ENCODE results near the gene LRMDA. TPM values are rescaled to one million over a fixed set of nuclear protein-coding genes. Genes with fewer than 3 reads are reported as not detected.

Gene LRMDA
- total and polyA plus RNA-seq, 2 of the 13 experiments (the other 11 are each of a cell fraction or from before 2014, with no cell fraction given) = 13.4 to 22.0 TPM

DNA sequence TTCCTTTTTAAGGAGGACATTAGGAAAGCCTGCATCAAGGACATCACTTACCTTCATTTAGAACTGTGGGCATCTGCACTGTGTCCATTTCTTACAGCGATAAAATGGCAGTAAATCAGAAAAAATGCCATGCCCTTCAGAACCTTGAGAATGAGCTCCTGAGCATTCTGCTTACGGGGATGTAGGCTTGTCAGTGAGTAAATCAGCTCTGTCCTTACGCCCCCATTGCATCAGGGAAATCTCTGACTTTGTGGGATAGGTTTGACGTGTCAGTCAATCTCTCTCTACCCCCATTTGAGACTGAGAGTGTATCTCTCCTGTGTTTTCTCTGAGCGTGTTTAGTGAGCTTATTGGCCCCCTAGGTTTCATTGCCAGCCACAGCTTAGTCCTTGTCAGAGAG is 837.1 kb downstream of the LRMDA start:
- TF ChIP-seq ZNF660 (CRISPR knock-in tag; IDR thresholded peaks at IDR 0.05; ENCODE audit: borderline replicate concordance, low read depth) (no peak), YY1 (IDR thresholded peaks at IDR 0.05; ENCODE audit: insufficient read depth, insufficient replicate concordance, low read depth, low read length) (no peak), TOPORS (CRISPR knock-in tag; IDR thresholded peaks at IDR 0.05) (no peak), NFRKB (IDR thresholded peaks at IDR 0.05) (no peak), ZBTB7B (CRISPR knock-in tag; IDR thresholded peaks at IDR 0.05) (no peak), ZBTB37 (CRISPR knock-in tag; IDR thresholded peaks at IDR 0.05) (no peak), ARNTL (CRISPR knock-in tag; IDR thresholded peaks at IDR 0.05) (no peak), KDM3A (CRISPR knock-in tag; IDR thresholded peaks at IDR 0.05; ENCODE audit: low read depth) (no peak), HMG20A (CRISPR knock-in tag; IDR thresholded peaks at IDR 0.05; ENCODE audit: borderline replicate concordance) (no peak), SMAD9 (CRISPR knock-in tag; IDR thresholded peaks at IDR 0.05) (no peak), ETV6 (CRISPR knock-in tag; conservative IDR thresholded peaks at IDR 0.05) (no peak), HMGA1 (CRISPR knock-in tag; conservative IDR thresholded peaks at IDR 0.05) (no peak)
- TF ChIP-seq, protein P1, sequence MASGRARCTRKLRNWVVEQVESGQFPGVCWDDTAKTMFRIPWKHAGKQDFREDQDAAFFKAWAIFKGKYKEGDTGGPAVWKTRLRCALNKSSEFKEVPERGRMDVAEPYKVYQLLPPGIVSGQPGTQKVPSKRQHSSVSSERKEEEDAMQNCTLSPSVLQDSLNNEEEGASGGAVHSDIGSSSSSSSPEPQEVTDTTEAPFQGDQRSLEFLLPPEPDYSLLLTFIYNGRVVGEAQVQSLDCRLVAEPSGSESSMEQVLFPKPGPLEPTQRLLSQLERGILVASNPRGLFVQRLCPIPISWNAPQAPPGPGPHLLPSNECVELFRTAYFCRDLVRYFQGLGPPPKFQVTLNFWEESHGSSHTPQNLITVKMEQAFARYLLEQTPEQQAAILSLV (CRISPR knock-in tag; IDR thresholded peaks at IDR 0.05; ENCODE audit: borderline replicate concordance) = no peak

More for the DNA sequence above, 837.1 kb downstream of the LRMDA start:
- in situ Hi-C loops (cut with HindIII; ENCODE audit: extremely low pct_ligation_motif_present, low pct_unique_long_range_greater_than_20kb) (no loop called here), intact Hi-C loops (cut with micrococcal nuclease; ENCODE audit: unreplicated experiment) (no loop called here)
- no peak overlapping the region for H2AFZ ChIP-seq (ENCODE audit: low read length)
- H4K20me1 ChIP-seq (ENCODE audit: insufficient read depth, low read length) = no peaks in the 10 kb centered on the region
- no peak for FAIRE-seq
- no peak for ATAC-seq
- no peaks in the 10 kb centered on the region for H3K4me1 ChIP-seq (ENCODE audit: insufficient read depth, low read length)
- POLR2A ChIA-PET = no interaction called here
- H3K36me3 ChIP-seq (replicated peaks in 1 of 2; ENCODE audit: control insufficient read depth in 1 of 2, insufficient read depth in 2 of 2, low read length in 2 of 2) = no peaks in the 10 kb centered on the region
- no peaks in the 10 kb centered on the region for H3K79me2 ChIP-seq (ENCODE audit: insufficient read depth, low read length)
- no peak overlapping the region for H3K4me2 ChIP-seq (ENCODE audit: low read depth, low read length)
- H3K9ac ChIP-seq (ENCODE audit: insufficient read depth, low read depth, low read length) = no peak overlapping the region
- H3K27me3 ChIP-seq (ENCODE audit: control insufficient read depth in 1 of 2, insufficient read depth in 2 of 2, low read length in 2 of 2) = no peaks in the 10 kb centered on the region
- WGBS (ENCODE audit: low lambda C conversion rate) = 74% methylated on average over 5 of the region's 5 CpGs
- H3K27ac ChIP-seq (ENCODE audit: extremely low read length, insufficient read depth, low read length) = no peak overlapping the region
- no peaks in the 10 kb centered on the region for H3K9me3 ChIP-seq (ENCODE audit: low read length)
- CTCF ChIA-PET (ENCODE audit: low intra/inter-chr PET ratio, low total read pairs) = no interaction called here
- H3K4me3 ChIP-seq (replicated peaks in 1 of 3; ENCODE audit: insufficient read depth in 1 of 3, low read depth in 2 of 3, low read length in 3 of 3) = no peak overlapping the region
- no TSS peak for BruUV-seq (replicated peaks)
- DNase-seq (ENCODE audit: low spot score) = no peak

Data from HepG2 (cell line).